Epithelial cell of proximal tubule (primary cell): ENCODE data around the gene AMBRA1. TPM values are rescaled to one million over a fixed set of nuclear protein-coding genes. Genes with fewer than 3 reads are reported as not detected.
"Not testable (repeated sequence)": the region's sequence is repeated elsewhere in the genome, so short reads cannot be mapped to it uniquely, and the experiment has no call there.

ENCODE experiments used
- DNase-seq: peaks from one replicate; pipeline ENCODE4 v3.0.0-alpha.2; 2011; ENCODE audit warnings: low read depth
- H3K4me3 ChIP-seq: 2 replicates; pipeline ENCODE4 v1.5.1; 2011; ENCODE audit warnings: low read depth, mild to moderate bottlenecking, low read length
- total RNA-seq: library from RNA; depleted of rRNA; stranded (reverse); fragments of >200 nt; gene quantifications from 2 replicates; pipeline ENCODE4 v1.2.3, GENCODE V29; 2015
- TF ChIP-seq, protein P1 (sequence below): conservative IDR thresholded peaks from 2 replicates; pipeline ENCODE4 v1.5.1; 2012; ENCODE audit warnings: low read depth, mild to moderate bottlenecking, low read length

Gene AMBRA1
- total RNA-seq, 1 donor from 2014 or later: 21.0 TPM

DNA sequence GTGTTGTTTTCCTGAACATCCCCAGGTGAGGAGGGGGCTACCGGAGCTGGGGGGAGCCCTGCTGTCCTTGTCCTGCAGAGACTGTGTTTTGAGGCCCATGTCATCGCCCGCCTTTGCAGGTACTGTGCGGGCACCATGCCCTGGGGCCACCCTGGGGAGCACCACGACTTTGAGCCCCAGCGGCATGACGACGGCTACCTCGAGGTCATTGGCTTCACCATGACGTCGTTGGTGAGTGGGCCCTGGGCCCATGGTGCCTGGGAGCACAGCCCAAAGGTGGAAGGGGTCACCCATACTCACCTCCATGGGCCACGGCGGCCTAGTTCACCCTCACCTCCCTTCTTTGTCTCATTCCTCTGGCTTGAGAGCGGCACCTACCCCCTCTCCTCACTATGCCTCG lies 219.0 kb downstream of the AMBRA1 start:
- DNase-seq: no peak
- no peak overlapping the region for H3K4me3 ChIP-seq
- TF ChIP-seq, protein P1, sequence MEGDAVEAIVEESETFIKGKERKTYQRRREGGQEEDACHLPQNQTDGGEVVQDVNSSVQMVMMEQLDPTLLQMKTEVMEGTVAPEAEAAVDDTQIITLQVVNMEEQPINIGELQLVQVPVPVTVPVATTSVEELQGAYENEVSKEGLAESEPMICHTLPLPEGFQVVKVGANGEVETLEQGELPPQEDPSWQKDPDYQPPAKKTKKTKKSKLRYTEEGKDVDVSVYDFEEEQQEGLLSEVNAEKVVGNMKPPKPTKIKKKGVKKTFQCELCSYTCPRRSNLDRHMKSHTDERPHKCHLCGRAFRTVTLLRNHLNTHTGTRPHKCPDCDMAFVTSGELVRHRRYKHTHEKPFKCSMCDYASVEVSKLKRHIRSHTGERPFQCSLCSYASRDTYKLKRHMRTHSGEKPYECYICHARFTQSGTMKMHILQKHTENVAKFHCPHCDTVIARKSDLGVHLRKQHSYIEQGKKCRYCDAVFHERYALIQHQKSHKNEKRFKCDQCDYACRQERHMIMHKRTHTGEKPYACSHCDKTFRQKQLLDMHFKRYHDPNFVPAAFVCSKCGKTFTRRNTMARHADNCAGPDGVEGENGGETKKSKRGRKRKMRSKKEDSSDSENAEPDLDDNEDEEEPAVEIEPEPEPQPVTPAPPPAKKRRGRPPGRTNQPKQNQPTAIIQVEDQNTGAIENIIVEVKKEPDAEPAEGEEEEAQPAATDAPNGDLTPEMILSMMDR: no peak

DNA sequence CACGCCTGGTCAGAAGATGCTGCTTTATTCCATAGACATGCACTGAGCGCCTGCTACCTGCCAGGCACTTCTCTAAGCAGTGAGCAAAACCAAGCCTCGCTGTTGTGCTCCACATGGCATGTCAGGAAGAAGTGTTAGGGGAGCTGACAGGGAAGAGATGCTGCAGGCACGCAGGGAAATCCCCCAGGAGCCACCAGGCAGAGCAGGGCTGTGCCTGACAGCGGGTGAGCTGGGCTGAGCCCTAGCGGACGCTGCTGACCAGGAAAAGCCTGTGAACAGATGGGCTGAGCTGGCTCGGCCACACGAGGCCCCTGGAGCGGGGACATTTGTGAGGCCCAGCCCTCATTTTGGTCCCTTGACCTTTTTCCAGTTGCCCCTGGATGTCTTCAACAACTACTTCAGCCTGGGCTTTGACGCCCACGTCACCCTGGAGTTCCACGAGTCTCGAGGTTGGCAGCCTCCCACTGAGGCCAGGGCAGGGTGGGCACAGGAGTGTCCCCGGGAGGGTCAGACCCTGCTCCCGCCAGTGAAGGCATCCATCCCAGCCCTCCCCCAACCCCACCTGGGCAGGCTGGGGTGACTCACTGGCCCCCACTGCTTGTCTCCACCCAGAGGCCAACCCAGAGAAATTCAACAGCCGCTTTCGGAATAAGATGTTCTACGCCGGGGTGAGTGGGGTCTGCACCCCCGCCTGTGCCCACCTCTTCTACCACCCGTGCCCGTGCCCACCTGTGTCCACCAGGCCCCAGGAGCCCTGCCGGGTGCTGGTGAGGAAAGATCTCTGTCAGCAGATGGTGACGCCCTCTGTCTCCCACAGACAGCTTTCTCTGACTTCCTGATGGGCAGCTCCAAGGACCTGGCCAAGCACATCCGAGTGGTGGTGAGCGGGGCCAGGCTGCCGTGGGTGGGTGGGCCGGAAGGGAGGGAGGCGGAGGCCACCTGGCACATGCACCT lies 219.8 kb downstream of the AMBRA1 start:
- no peak overlapping the region for H3K4me3 ChIP-seq
- DNase-seq: no peak
- TF ChIP-seq, protein P1: no peak

DNA sequence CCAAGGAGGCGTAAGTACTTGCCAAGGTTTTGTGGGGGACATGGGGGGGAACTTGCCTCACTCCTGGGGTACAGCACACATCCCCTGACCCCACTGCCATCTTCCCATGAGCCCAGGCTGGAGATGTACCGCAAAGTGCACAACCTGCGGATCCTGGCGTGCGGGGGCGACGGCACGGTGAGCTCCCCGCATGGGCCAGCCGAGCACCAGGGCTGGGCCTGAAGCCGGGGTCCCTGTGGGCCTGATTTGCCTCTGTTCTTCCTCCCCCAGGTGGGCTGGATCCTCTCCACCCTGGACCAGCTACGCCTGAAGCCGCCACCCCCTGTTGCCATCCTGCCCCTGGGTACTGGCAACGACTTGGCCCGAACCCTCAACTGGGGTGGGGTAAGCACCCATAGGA lies 221.3 kb downstream of the AMBRA1 start:
- not testable (repeated sequence) for H3K4me3 ChIP-seq, DNase-seq

DNA sequence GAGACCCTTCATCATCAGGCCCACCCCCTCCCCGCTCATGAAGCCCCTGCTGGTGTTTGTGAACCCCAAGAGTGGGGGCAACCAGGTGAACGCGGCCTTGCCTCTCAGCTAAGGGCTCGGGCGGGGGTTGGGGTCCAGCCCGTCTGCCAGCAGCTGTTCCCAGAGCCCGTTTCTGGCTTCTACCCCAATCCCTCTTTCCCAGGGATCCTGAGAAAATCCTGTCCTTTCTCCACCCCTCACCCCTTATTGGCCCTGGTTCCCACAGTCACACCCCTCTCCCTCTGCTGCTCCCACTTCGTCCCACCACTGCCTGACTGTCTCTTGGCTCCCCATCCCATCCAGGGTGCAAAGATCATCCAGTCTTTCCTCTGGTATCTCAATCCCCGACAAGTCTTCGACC lies 221.7 kb downstream of the AMBRA1 start:
- TF ChIP-seq, protein P1: no peak
- no peak for DNase-seq
- H3K4me3 ChIP-seq: no peak overlapping the region

DNA sequence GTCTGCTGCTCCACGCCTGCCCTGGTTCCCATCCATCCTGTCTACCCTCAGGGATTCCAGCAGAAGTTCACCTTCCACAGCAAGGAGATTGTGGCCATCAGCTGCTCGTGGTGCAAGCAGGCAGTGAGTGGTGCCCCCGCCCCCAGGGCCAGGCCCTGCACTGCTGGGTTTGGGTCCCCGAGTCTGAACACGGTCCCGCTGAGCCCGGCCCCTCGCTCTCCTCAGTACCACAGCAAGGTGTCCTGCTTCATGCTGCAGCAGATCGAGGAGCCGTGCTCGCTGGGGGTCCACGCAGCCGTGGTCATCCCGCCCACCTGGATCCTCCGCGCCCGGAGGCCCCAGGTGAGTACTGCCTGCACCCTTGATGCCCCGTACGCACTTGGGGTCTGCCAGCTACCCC lies 222.6 kb downstream of the AMBRA1 start:
- H3K4me3 ChIP-seq, DNase-seq: not testable (repeated sequence)

DNA sequence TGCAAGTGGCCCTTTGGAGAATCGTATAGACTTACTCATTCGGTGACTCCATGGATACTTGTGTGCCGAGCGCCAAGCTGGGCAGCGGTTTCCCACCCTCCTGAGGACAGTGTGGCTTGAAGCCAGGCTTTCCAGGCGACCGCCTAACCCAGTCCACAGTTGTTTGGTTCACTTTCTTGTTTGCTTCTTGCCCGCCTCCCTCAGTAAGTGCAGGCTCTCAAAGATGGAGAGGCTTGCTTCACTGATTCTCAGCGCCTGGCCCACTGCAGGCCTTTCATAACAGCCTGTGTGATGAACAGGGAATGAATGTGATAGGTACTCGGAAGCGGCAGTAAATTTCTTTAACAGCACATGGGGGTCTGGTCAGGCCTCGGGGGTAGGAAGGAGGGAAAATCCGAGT lies 223.6 kb downstream of the AMBRA1 start:
- no peak for DNase-seq
- TF ChIP-seq, protein P1: no peak
- no peak overlapping the region for H3K4me3 ChIP-seq

DNA sequence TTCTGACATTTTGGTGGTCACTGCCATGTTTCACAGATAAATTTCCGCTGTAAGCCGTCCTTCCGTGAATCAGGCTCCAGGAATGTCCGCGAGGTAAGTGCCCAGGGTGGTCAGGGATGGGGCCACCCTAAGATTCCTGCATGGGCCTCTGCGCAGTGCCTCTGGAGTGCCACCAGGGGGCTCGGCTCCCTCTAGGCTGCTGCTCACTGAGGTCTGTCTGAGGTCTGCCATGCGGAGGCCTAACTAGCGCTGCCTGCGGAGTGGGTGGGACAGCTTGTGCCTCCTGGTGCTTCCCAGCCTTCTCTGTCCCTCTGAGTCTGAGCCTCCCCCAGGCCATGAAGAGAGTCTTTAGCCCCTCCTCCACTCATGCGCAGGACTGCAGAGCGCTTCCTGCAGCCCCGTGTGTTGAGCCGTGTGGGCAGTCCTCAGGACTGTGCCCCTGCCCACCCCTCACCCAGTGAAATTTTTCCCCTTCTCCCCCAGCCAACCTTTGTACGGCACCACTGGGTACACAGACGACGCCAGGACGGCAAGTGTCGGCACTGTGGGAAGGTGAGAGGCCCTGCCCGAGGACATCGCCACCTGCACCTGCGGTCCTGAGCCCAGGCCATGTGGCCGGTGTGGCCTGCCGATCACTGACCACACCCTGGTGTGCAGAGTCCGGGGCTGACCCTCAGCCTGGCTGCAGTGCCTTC lies 224.2 kb downstream of the AMBRA1 start:
- no peak for DNase-seq
- no peak overlapping the region for H3K4me3 ChIP-seq
- TF ChIP-seq, protein P1: peak; percentile 90

DNA sequence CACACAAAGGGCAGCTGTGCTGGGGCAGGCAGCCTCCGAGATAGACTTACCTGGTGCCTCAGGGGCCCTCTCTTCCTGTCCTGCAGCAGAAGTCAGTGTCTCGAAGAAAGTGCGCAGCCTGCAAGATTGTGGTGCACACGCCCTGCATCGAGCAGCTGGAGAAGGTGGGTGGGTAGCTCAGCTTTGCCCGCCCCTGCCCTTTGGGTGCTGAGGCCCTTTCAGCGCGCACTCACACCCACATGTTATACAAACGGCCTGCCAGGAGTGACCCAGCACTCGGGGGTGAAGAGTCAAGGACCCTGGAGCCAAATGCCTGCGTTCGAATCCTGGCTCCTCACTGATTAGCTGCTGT lies 225.9 kb downstream of the AMBRA1 start:
- H3K4me3 ChIP-seq: no peak overlapping the region
- TF ChIP-seq, protein P1: no peak
- DNase-seq: no peak
